GM04504 (cell line): Measurements from ENCODE around the gene ACSS1.

Experiments used
- DNase-seq: peaks from one replicate; pipeline ENCODE4 v3.0.0-alpha.2; 2012; ENCODE audit warnings: low read depth

ACSS1 gene

GRCh38 chr20:25078662-25079061, 20.7 kb upstream of the ACSS1 start:
- no peak for DNase-seq

GRCh38 chr20:25077610-25078169, 19.8 kb upstream of the ACSS1 start:
- no peak for DNase-seq

- DNase-seq = no peak
Measured at GRCh38 chr20:25076731-25077609, 19.0 kb upstream of the ACSS1 start.

- DNase-seq = no peak
Measured at GRCh38 chr20:25076201-25076600, 18.3 kb upstream of the ACSS1 start.

- no peak for DNase-seq
Measured at GRCh38 chr20:25073544-25073943, 15.6 kb upstream of the ACSS1 start.

GRCh38 chr20:25072226-25072811, 14.4 kb upstream of the ACSS1 start:
- no peak for DNase-seq

GRCh38 chr20:25071734-25072133, 13.8 kb upstream of the ACSS1 start:
- no peak for DNase-seq

- DNase-seq = no peak
Measured at GRCh38 chr20:25070821-25071473, 13.0 kb upstream of the ACSS1 start.

GRCh38 chr20:25067102-25067987, 9.4 kb upstream of the ACSS1 start:
- DNase-seq = no peak

GRCh38 chr20:25066386-25066785, 8.4 kb upstream of the ACSS1 start:
- DNase-seq = no peak

GRCh38 chr20:25065625-25066338, 7.8 kb upstream of the ACSS1 start:
- DNase-seq = no peak

- DNase-seq = no peak
Measured at GRCh38 chr20:25065072-25065624, 7.2 kb upstream of the ACSS1 start.

- DNase-seq = no peak
Measured at GRCh38 chr20:25064561-25065071, 6.7 kb upstream of the ACSS1 start.

GRCh38 chr20:25063981-25064380, 6.0 kb upstream of the ACSS1 start:
- no peak for DNase-seq

GRCh38 chr20:25063546-25063945, 5.6 kb upstream of the ACSS1 start:
- no peak for DNase-seq

- no peak for DNase-seq
Measured at GRCh38 chr20:25062841-25063240, 4.9 kb upstream of the ACSS1 start.

GRCh38 chr20:25061821-25062530, 4.0 kb upstream of the ACSS1 start:
- DNase-seq = no peak

- no peak for DNase-seq
Measured at GRCh38 chr20:25061103-25061799, 3.3 kb upstream of the ACSS1 start.

- no peak for DNase-seq
Measured at GRCh38 chr20:25059866-25060465, 2.0 kb upstream of the ACSS1 start.
